Ishikawa (cell line): ENCODE results near the gene SPOP.

Experiments used
- CEBPB ChIP-seq: IDR thresholded peaks from 2 replicates; pipeline ENCODE4 v1.6.1; 2012
- CREB1 ChIP-seq: IDR thresholded peaks from 2 replicates; pipeline ENCODE4 v1.6.1; 2012; ENCODE audit warnings: low read depth
- EGR1 ChIP-seq: IDR thresholded peaks from 2 replicates; pipeline ENCODE4 v1.6.1; 2012
- EP300 ChIP-seq: IDR thresholded peaks from 2 replicates; pipeline ENCODE4 v1.6.1; 2012; ENCODE audit warnings: borderline replicate concordance
- FOXM1 ChIP-seq: IDR thresholded peaks from 2 replicates; pipeline ENCODE4 v1.6.1; 2012; ENCODE audit warnings: low read depth, borderline replicate concordance
- MAX ChIP-seq: IDR thresholded peaks from 2 replicates; pipeline ENCODE4 v1.6.1; 2012
- RAD21 ChIP-seq: IDR thresholded peaks from 2 replicates; pipeline ENCODE4 v1.6.1; 2012; ENCODE audit warnings: low read depth
- TAF1 ChIP-seq: IDR thresholded peaks from 2 replicates; pipeline ENCODE4 v1.6.1; 2012; ENCODE audit warnings: low read depth, mild to moderate bottlenecking
- TEAD4 ChIP-seq: IDR thresholded peaks from 2 replicates; pipeline ENCODE4 v1.6.1; 2012
- YY1 ChIP-seq: IDR thresholded peaks from 2 replicates; pipeline ENCODE4 v1.6.1; 2012; ENCODE audit warnings: low read depth
- ZBTB7A ChIP-seq: IDR thresholded peaks from 2 replicates; pipeline ENCODE4 v1.6.1; 2012; ENCODE audit warnings: low read depth
- TF ChIP-seq, protein P1 (sequence below): IDR thresholded peaks from 2 replicates; pipeline ENCODE4 v1.6.1; 2012; ENCODE audit warnings: low read depth, mild to moderate bottlenecking

GRCh38 chr17:49647256-49647585 lies 30.7 kb downstream of the SPOP start:
- TF ChIP-seq CEBPB (no peak), FOXM1 (no peak), EP300 (no peak), CREB1 (no peak), MAX (no peak), YY1 (no peak), TAF1 (no peak), RAD21 (no peak), TEAD4 (no peak), EGR1 (no peak), ZBTB7A (no peak)
- TF ChIP-seq, protein P1, sequence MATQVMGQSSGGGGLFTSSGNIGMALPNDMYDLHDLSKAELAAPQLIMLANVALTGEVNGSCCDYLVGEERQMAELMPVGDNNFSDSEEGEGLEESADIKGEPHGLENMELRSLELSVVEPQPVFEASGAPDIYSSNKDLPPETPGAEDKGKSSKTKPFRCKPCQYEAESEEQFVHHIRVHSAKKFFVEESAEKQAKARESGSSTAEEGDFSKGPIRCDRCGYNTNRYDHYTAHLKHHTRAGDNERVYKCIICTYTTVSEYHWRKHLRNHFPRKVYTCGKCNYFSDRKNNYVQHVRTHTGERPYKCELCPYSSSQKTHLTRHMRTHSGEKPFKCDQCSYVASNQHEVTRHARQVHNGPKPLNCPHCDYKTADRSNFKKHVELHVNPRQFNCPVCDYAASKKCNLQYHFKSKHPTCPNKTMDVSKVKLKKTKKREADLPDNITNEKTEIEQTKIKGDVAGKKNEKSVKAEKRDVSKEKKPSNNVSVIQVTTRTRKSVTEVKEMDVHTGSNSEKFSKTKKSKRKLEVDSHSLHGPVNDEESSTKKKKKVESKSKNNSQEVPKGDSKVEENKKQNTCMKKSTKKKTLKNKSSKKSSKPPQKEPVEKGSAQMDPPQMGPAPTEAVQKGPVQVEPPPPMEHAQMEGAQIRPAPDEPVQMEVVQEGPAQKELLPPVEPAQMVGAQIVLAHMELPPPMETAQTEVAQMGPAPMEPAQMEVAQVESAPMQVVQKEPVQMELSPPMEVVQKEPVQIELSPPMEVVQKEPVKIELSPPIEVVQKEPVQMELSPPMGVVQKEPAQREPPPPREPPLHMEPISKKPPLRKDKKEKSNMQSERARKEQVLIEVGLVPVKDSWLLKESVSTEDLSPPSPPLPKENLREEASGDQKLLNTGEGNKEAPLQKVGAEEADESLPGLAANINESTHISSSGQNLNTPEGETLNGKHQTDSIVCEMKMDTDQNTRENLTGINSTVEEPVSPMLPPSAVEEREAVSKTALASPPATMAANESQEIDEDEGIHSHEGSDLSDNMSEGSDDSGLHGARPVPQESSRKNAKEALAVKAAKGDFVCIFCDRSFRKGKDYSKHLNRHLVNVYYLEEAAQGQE: no peak
